CD4-positive, alpha-beta T cell treated with Interleukin-17A for 4 hours (primary cell): Measurements from ENCODE around the gene CD46.
A peak's percentile ranks its signal among the peaks of the same experiment; 100 is the strongest.

Experiments
- DNase-seq: peaks from one replicate; pipeline ENCODE4 v3.0.0-alpha.2; 2020; ENCODE audit warnings: mixed read lengths

CD46 gene

DNA sequence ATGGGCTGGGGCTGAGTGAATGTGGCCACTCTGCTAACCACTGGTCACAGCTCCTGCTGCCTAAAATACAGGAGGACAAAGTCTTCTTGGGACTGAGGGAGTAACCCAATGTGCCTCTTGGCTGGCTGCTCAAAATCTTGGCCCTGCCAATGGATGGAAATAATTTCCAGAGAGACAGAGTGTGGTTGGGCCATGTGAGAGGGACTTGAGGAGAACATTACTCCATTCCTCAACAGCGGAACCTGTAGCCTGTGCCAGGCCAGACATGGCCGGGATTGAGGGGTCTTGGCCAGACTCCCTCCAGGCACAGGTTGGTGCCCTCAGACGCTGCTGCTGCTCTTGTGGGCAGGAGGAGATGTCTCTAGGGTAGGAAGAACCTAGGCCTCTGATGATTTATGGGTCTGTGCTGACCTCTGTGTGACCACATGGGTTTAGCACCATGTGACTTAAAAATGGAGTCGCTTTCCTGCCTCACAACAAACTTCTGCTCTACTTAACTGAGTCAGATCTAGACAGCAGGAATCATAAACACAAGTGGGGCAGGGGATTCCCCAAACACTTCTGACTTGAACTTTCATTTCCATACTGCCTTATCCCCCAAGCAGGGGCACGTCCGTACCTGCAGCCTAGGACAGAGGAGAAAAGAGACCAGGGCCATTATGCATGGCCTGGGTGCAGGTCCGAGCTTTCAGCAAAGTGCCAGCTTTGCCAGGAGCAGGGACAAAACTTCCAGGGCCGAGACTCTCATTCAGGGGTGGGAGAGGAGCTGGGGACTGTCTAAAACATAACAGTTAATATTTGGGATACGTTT lies 79.9 kb downstream of the CD46 start:
- peak; percentile 48 for DNase-seq

DNA sequence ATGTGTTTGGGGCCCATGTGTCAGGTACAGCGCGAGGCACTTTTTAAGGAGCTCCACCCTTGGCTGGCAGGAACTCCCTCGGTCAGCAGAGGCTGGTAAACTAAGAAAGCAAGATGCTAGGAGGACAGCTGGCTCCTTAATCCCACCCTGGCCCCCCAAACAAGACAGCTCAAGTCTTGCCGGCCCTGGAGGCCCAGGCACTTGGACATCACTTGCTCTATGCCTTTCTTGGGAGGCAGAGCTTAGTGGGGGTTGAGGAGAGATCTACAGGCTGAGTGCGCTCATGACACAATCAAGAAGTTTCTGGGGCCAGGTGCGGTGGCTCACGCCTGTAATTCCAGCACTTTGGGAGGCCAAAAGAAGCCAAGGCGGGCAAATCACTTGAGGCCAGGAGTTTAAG lies 80.9 kb downstream of the CD46 start:
- DNase-seq: no peak

DNA sequence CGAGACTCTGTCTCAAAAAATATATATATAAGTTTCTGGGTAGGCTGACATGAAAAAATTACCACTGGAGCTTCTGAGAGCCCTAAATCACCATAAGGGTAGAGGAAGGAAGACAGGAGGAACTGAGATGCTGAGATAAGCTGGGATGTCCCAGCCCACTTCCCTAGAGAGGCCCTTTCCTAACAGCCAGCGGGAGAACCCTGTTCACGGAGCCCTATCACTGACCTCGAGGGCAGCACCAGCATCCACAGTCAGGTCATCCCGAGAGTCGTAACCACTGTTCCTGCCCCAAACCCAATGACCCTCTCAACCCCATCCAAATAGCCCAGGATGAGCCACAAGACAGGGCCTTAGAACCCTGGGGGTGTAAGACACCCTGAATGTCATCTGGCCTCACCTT lies 81.5 kb downstream of the CD46 start:
- no peak for DNase-seq

DNA sequence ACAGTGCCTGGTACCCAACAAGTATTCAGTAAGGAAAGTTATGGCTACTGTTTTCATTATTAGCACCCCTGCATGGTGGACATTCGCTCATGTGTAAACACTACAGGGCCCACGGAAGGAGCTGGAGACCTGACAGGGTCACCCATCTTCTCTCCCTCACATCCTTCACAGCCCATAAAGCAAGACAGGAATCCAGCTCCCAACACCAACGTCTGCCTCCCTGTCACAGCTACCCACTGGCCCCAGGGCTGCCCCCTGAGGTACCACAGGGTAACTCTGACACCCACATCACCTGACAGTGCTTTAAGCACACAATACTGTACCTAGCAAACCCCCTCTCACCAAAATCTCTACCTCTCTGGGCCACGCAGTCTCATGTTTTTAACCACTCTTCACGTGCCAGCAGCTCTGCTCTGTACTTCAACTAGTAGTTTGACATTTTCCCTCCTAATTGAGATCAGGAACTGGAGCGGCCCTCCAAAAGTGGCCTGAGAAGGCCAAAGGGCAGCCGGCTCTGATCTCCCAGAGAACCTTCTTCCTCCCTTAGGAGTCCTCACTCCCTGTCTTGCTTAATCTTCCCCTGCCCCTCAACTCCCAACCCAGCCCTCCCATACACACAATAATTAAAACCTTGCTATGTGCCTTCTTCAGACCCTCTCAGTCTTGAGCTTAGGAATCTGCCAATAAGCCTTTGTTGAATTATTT lies 82.3 kb downstream of the CD46 start:
- DNase-seq: no peak

DNA sequence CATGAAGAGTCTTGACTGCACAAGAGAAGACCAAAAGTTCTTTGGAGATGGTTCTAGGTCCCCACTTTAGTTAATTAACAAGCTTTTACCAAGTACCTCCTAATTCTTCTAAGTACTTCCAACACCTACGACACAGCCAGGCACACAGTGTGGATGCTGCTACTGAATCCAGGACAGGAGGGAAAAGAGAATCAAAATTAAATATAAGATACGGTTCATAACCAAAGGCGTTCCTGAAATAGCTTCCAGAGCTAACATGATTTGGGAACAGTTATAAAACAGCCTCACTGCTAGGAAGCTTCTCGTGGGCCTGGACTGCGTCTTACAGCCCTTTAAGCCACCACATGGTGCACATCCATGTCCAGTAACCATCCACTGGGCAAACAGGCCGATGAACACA lies 84.1 kb downstream of the CD46 start:
- DNase-seq: no peak

DNA sequence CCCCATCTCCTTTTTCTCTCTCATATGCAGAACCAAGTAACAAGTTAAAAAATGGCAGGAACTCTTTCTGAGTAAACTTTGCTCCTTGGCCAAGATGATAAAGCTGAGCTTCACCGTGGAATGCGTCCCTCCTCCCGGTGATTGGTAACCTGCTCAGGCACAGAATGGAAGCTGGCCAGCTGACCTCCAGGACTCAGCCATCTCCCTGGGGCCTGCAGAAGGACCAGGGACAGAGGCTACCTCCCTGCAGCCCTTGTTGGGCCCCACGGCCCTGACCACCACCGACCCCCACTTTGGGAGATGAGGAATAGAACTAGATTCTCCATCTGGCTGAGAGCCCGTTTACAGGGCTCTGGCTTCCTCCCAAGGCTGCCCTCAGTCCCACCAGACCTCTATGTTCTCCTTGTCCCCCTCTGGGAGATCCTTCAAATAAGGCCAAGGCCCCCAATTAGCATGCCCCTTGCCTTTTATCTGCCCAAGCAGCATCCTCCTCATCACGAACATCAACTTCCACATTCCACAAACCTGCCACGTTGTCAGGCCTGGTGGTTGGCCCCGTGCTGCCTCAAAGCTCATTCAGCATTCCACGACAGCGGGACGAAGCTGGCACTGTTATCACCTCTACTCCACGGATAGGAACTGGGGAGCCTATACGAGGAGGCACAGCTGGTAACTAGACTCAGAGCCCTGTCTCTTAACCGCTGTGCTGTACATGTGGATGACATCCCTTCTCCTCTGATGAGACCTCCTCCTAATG lies 84.9 kb downstream of the CD46 start:
- DNase-seq: no peak

DNA sequence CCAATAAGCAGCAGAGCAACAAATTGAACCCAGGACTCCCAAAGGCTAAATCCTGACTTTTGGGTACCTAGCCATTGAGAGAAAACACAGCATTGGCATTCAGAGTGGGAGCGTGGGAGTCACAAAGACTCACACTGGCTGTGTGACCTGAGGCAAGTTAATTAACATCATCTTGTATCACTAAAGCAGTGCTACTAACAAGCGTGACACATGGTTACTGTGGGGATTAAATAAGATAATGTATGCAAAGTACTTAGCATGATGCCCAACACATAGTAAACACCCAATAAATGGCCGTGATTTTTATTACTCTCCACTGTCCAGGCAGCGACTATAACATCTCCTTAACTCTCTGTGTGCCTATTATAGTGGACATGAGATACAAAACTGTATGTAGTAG lies 85.8 kb downstream of the CD46 start:
- no peak for DNase-seq

DNA sequence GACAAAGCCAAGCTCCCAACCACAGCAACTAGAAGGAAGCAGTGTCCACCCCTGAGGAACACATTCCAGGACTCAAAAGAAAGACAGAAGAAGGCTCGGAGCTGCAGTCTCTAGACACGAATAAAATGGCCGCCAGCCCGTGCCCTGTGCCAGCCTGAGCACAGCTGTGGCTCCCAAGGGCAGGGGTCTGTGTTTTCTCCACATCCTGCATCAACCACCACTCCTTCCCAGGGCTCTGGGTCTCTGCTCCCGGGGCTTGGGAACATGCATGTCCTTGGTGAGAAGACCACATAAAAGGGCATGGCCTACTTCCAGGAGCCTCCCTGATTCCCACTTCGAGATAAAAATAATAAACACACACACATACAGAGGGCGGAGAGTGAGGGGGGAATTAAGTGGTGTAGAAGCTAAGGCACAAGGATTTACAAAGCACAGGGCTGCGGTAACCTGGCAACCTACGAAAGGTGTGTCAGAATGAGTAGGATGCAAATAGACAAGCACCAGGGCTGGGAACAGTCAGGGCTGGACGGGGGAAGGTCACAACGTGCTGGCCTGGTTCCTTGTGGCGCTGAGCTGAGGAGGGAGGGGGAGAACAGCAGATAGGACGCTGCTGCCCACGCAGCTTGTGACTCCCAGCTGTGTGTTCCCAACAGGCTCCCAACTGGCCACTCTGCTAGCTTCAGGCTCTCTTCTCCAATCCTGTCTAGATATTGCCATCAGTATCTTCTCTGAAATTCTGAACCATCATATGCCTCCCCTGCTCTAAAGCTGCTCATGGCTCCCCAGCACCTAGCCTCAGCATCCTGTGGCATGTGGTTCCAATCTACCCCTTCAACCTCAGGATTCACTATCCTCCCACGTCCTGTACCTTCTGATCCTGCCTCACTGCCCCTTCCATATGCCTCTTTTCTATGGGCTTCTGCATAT lies 86.6 kb downstream of the CD46 start:
- no peak for DNase-seq

DNA sequence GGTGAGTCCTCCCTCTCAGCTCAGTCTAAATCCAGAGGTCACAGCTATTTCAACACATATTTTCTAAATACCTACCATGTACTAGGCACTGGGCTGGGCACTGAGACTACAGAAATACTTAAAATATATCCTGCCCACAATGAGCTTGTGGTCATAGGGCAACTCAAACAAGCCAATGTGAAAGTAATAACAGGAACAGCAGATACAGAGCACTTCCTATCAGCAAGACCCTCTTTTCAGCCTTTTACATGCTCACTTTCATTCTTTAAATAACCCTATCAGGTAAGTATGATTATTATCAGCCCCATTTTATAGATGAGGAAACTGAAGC lies 87.2 kb downstream of the CD46 start:
- DNase-seq: no peak

DNA sequence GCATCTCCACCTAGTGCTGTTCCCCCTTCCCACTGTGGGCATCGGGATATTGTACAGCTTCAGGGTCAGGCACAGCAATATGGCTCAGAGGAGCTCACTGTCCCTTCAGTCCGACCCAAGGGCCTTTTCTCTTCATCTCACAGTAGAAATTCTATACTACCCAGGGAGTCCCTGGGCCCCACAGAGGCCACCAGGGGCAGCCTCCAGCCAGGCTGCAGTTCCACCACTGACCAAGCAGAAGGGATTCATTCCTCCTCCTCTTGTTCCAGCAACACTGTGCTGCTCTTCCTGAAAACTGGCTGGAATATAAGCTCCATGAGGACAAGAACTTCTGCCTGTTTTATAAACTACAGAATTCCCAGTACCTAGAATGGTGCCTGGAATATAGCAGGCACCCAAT lies 88.5 kb downstream of the CD46 start:
- no peak for DNase-seq

DNA sequence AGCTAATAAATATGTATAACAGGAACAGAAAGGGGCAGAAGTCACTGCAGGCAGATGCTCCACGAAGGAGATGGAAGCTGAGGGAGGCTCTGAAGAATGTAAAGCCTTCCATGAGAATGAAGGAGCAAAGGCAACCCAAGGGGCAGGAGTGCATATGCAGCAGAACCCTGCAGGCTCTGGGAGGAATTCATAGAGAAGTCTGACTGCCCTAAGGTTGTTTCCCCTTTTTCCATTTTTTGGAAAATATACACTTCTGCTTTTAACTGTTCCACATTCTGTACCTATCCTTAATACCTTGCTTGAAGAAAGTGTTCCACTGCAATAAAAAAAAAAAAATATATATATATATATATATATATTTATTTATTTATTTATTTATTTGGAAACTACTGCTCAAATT lies 89.4 kb downstream of the CD46 start:
- no peak for DNase-seq

DNA sequence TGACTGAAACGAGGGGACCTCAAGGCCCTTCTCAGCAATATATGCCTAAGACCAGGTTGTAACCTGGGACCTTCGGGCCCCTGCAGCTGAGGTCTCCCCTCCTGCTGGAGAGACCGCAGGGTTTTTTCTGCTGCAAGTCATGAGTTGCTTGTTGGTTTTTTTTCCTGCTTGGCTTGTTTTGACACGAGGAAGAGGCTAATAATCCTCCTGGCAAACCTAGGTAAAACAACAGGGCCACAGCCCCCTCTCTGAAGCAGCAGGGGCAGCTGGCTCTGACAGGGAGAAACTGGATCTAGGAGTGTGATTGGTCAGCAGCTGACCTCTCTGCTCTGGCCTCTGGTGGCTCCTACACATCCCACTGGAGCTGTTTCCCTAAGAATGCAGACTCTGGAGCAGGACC lies 90.0 kb downstream of the CD46 start:
- DNase-seq: no peak

DNA sequence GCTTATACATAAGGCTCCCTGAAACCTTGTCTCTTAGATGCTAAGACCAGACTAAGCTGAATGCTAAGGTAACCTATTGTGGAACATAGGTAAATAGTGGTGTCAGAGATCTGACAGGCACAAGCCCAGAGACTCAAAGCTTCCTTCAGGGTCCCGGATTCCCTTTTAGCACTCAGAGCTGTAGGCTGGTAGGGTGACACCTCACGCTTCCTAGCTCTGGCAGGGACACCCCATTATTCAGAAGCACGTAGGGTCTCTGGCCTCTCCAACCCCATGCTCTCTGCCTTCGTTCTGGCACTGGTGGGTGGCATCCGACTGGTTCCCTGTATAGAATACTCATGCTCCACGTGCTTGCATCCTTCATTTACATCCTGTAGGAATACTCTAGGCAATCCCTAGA lies 90.7 kb downstream of the CD46 start:
- DNase-seq: no peak

DNA sequence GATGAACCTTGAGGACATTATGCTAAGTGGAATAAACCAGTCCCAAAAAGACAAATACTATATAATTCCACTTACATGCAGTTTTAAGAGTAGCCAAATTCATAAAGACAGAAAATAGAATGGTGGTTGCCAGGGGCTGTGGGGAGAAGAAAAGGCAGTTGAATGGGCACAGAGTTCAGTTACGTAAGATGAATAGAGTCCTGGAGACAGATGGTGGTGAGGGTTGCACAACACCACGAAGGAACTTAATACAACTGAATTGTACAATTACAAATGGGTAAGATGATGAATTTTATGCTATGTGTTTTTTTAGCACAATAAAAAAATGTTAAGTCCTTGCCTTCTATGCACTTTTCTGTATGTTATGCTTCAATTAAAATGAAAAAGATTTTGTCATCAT lies 92.5 kb downstream of the CD46 start:
- no peak for DNase-seq
